ENCODE results near the gene NR1H2. TPM values are rescaled to one million over a fixed set of nuclear protein-coding genes. Genes with fewer than 3 reads are reported as not detected.
"Not testable (repeated sequence)": the region's sequence is repeated elsewhere in the genome, so short reads cannot be mapped to it uniquely, and the experiment has no call there.

NR1H2 gene
- total RNA-seq, 2 experiments from 2014 or later = 79.7 to 86.2 TPM

DNA sequence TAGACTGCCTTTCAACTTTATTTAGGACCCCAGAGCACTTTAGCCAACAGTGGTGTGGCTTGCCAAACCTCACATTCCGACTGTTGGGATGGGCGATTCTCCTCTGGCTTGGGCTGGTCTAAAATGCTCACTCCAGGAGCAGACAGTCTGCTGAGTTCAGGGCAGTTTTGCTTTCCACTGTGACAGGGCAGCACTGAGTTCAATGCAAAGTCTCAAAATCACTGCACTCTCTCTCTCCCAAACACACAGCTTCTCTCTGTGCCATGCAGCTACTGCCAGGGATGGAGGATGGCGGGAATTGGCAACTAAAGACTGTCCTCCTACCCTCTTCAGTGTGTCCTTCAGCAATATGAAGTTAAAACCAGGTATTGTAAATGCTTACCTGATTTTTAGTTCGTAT, 24.0 kb upstream of the NR1H2 start:
- ChIA-PET POLR2A (no interaction called here), CTCF (interaction anchor here (1.5 kb wide), 1 partner anchor 13 kb away, joined by 5 read pairs; no protein-coding TSS in a partner anchor)
- Mint-ChIP-seq H3K9me3 (no peaks in the 10 kb centered on the region), H3K27ac (no peak overlapping the region), H3K36me3 (ENCODE audit: low read depth) (no peaks in the 10 kb centered on the region), H3K4me3 (no peak overlapping the region), H3K27me3 (no peaks in the 10 kb centered on the region), H3K4me1 (peaks cover 15% of the 10 kb centered on the region)
- DNase-seq = no peak

DNA sequence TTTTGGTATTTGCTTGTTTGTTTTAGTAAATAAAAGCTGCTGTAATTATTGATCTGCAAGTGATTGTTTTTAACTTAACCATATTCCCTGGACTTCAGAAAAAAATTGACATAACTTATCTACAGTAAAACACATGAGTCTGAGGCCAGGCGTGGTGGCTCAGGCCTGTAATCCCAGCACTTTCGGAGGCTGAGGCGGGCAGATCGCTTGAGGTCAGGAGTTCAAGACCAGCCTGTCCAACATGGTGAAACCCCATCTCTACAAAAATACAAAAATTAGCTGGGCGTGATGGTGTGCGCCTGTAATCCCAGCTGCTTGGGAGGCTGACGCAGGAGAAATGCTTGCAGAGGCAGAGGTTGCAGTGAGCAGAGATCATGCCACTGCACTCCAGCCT, 22.8 kb upstream of the NR1H2 start:
- H3K9me3 Mint-ChIP-seq; H3K4me3 Mint-ChIP-seq; H3K27me3 Mint-ChIP-seq; DNase-seq; POLR2A ChIA-PET; H3K27ac Mint-ChIP-seq; H3K36me3 Mint-ChIP-seq (ENCODE audit: low read depth): not testable (repeated sequence)
- peaks cover 11% of the 10 kb centered on the region for H3K4me1 Mint-ChIP-seq
- CTCF ChIA-PET = interaction anchor here (1.0 kb wide), 2 partner anchors 24 to 62 kb away, joined by 3 read pairs; partner anchors contain the start of gene KCNC3

DNA sequence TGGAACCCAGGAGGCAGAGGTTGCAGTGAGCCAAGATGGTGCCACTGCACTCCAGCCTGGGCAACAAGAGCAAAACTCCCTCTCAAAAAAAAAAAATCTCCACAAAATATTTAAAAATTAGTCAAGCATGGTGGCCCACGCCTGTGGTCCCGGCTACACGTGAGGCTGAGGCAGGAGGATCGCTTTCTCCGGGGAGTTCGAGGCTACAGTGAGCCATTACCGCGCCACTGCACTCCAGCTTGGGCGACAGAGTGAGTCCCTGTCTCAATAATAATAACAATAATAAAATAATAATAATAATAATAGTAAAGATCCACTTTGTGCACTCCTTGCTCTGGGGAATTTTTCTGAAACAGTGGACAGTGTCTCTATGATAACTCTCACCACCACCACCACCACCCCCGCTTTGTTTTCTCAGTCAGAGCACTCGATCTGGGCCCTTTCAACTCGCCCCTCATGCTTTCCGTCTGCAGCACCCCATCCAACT, 19.5 kb upstream of the NR1H2 start:
- POLR2A ChIA-PET = interaction anchor here (1.1 to 3.2 kb wide), 16 partner anchors 9 to 448 kb away, joined by 3 to 30 read pairs (median 8); partner anchors contain the start of genes JOSD2, KCNC3, NAPSA and NR1H2
- CTCF ChIA-PET = interaction anchor here (0.6 to 2.4 kb wide), 23 partner anchors 9 to 427 kb away, joined by 3 to 21 read pairs (median 6); partner anchors contain the start of genes JOSD2, KCNC3, NAPSA and NR1H2
- Mint-ChIP-seq H3K27ac (peak overlapping the region; percentile 94), H3K4me1 (peaks cover 37% of the 10 kb centered on the region), H3K36me3 (ENCODE audit: low read depth) (peaks cover 26% of the 10 kb centered on the region), H3K9me3 (peaks cover 7% of the 10 kb centered on the region), H3K27me3 (no peaks in the 10 kb centered on the region), H3K4me3 (peak overlapping the region; percentile 86)
- no peak for DNase-seq

DNA sequence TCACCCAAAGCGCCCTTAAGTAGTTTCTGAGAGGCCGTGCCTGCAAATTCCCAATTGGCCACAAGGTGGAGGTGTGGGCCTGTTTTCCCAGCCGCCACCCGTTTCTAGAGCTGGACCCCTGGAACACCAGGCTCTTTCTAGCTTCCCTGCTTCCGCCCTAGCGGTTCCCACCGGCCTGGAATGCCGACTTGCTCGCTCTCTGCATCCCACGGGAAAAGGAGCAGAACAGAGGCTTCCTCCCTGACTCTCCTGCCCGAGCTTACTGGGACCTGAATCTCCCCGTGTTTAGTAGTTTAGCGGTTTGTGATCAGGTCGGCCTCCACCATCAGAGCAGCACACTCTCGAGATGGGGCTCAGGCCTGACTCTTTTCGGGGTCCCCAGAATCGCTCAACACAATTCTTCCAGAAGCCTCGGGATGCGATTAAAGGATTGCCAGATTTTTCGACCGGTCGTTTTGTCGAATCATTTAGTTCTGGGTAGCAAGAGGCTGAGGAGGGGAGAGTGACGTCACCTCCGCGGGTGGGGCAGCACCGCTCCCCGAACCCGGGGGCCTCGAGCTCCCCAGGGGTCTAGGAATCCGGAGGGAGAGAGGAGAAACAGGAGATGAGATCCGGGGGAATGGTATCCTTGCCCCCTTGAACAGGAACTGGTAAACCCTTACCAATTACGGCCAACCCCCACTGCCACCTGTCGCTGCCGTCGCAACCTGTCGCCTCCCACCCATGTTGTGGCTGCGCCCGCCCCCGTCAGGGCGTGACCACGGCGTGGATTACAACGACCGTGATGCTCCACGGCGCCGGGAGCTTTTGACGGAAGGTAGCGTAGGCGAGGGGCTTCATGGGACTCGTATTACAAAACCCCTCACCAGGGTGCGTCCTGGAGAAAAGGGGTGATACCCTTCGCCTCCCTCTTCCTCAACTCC, 18.8 kb upstream of the NR1H2 start:
- peaks cover 44% of the 10 kb centered on the region for H3K4me1 Mint-ChIP-seq
- peak overlapping the region; percentile 86 for H3K4me3 Mint-ChIP-seq
- peak overlapping the region; percentile 94 for H3K27ac Mint-ChIP-seq
- peak; percentile 89 for DNase-seq
- ChIA-PET CTCF (interaction anchor here (0.6 to 2.4 kb wide), 24 partner anchors 9 to 426 kb away, joined by 3 to 21 read pairs (median 6); partner anchors contain the start of genes JOSD2, KCNC3, NAPSA and NR1H2), POLR2A (interaction anchor here (0.7 to 3.2 kb wide), 21 partner anchors 8 to 448 kb away, joined by 3 to 30 read pairs (median 6); partner anchors contain the start of genes JOSD2, KCNC3, NAPSA and NR1H2)
- H3K36me3 Mint-ChIP-seq (ENCODE audit: low read depth) = peaks cover 28% of the 10 kb centered on the region
- H3K27me3 Mint-ChIP-seq = no peaks in the 10 kb centered on the region
- H3K9me3 Mint-ChIP-seq = peaks cover 7% of the 10 kb centered on the region

DNA sequence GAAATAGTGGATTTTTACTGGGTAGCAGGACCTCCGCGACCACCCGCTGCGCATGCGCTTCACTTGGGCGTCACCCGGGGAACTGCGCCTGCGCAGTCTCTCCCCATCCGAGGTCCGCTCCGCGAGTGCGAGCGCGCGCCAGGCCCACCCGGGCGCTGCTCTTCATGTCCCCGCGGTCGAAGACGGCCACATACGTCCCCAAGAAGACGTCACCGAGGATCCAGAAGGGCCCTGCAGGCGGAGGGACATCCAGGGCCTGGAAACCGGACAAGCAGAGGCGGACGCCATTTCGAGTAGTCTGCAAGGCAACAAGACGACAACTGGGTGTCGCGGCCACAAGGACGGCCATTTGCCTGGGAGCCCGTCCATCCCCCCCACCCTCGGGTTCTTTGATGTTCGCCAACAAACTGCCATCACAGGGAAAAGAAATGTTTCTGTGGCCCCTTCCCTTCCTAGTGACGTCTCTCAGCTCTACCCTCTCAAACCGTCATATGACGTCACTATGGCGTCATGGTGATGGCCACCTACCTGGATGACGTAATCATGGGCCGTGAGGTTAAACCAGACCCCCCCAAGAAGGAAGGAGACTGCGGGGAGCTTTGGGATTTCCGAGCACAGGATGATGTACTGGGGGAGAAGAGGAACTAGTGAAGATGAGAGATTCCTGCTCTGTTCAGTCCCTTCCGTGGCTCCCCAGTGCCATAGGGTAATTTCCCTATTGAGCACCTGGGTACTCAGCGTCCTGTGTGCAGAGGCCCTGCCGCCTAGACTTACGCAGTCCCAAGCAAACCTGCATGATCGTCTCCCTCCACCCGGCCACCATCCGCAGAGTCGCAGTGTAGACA, 17.6 kb upstream of the NR1H2 start:
- DNase-seq = peak; percentile 82
- POLR2A ChIA-PET = interaction anchor here (0.9 to 3.2 kb wide), 11 partner anchors 10 to 446 kb away, joined by 3 to 30 read pairs (median 11); partner anchors contain the start of genes JOSD2, KCNC3, NR1H2 and POLD1
- peak overlapping the region; percentile 94 for H3K27ac Mint-ChIP-seq
- peak overlapping the region; percentile 86 for H3K4me3 Mint-ChIP-seq
- peaks cover 56% of the 10 kb centered on the region for H3K4me1 Mint-ChIP-seq
- peaks cover 7% of the 10 kb centered on the region for H3K9me3 Mint-ChIP-seq
- CTCF ChIA-PET = interaction anchor here (1.8 to 2.4 kb wide), 6 partner anchors 11 to 198 kb away, joined by 7 to 21 read pairs (median 16); partner anchors contain the start of genes KCNC3, NR1H2 and POLD1
- no peaks in the 10 kb centered on the region for H3K27me3 Mint-ChIP-seq
- H3K36me3 Mint-ChIP-seq (ENCODE audit: low read depth) = peaks cover 28% of the 10 kb centered on the region

DNA sequence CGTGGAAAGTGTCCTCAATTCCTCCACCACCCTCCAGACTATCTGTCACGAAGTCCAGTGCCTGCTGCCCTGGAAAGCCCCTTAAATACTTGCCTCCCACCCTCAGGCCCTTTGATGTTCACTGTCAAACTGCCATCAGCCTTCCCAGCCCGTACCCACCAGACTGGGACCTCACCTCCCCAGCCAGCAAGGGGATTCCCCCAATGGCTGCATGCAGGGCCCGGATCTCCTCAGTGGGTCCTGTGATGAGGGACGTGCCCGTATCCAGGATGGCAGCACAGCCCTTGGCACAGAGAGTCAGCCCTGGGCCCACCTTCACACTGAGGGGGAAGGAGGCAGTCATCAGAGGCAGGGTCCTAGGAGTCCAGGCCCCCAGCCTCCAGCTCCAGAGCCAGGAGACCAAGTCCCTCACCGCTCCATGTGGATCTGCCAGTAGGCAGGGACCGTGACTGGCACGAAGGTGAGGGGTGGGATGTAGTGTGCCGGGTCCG, 16.9 kb upstream of the NR1H2 start:
- CTCF ChIA-PET = interaction anchor here (1.0 to 2.4 kb wide), 2 partner anchors 9 to 10 kb away, joined by 3 to 21 read pairs; no protein-coding TSS in a partner anchor
- DNase-seq = no peak
- Mint-ChIP-seq H3K27ac (peak overlapping the region; percentile 94), H3K9me3 (peaks cover 7% of the 10 kb centered on the region), H3K4me3 (peak overlapping the region; percentile 86), H3K36me3 (ENCODE audit: low read depth) (peaks cover 28% of the 10 kb centered on the region), H3K27me3 (no peaks in the 10 kb centered on the region), H3K4me1 (peaks cover 60% of the 10 kb centered on the region)
- POLR2A ChIA-PET = interaction anchor here (0.9 to 3.2 kb wide), 5 partner anchors 9 to 152 kb away, joined by 3 to 30 read pairs (median 12); partner anchors contain the start of genes JOSD2 and POLD1

DNA sequence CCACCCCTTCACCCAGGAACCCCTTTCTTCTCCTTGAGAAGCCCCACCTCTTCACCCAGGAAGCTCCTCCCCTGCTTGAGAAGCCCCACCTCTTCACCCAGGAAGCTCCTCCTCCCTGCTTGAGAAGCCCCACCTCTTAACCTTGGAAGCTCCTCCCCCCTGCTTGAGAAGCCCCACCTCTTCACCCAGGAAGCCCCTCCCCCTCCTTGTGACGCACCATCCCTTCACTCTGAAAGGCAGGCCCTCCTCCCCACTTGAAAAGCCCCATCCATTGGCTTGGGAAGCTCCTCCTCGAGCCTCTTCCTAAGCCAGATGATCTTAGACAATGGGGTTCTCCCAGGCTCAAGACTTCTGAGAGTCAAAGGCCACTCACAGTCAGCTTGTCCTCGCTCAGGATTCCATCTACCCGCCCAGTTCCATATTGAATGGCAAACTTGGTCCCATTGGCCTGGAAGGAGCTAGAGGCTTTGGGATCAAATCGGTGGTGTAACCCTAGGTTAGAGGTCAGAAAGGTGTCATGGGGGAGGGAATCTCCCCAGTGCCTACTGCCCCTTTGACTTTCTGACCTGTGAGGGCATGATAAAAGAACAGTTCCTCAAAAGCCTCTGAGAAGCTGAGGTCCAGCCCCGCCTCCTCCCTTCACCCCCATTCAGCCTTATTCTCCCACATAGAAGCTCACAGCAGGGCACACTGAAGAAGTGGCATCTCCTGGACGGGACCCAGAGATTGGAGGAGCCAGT, 14.8 kb upstream of the NR1H2 start:
- H3K4me3 Mint-ChIP-seq = no peak overlapping the region
- H3K36me3 Mint-ChIP-seq (ENCODE audit: low read depth) = peaks cover 28% of the 10 kb centered on the region
- ChIA-PET CTCF (interaction anchor here (0.9 to 1.7 kb wide), 3 partner anchors 15 to 149 kb away, joined by 3 to 5 read pairs (median 3); partner anchors contain the start of genes JOSD2 and NR1H2), POLR2A (interaction anchor here (1.5 to 2.3 kb wide), 2 partner anchors 15 to 23 kb away, joined by 5 to 8 read pairs; partner anchors contain the start of genes NR1H2 and POLD1)
- H3K9me3 Mint-ChIP-seq = peaks cover 7% of the 10 kb centered on the region
- DNase-seq = peak; percentile 39
- peak overlapping the region; percentile 91 for H3K27ac Mint-ChIP-seq
- H3K4me1 Mint-ChIP-seq = peaks cover 79% of the 10 kb centered on the region
- H3K27me3 Mint-ChIP-seq = no peaks in the 10 kb centered on the region

DNA sequence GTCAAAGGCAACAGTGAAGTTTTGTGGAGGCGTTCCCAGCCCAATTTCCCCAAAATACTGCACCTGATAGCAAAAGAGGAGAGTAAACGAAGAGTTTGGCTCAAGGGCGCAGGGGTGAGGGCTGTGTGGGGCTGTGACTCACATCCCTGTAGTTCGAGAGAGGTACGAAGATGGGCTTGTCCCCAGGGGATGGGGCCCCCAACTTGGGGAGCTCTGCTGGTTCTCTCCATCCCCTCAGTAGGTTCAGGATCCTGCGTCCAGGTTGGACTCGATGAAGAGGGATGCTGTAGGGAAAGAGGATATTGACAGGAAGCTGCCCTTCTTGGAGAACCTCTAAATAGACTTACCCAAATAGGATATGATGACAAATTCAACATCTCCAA, 14.2 kb upstream of the NR1H2 start:
- Mint-ChIP-seq H3K4me3 (no peak overlapping the region), H3K9me3 (peaks cover 7% of the 10 kb centered on the region), H3K27me3 (no peaks in the 10 kb centered on the region), H3K27ac (peak overlapping the region; percentile 91), H3K4me1 (peaks cover 77% of the 10 kb centered on the region), H3K36me3 (ENCODE audit: low read depth) (peaks cover 28% of the 10 kb centered on the region)
- no peak for DNase-seq
- ChIA-PET CTCF (interaction anchor here (1.1 to 1.8 kb wide), 2 partner anchors 53 to 98 kb away, joined by 3 to 4 read pairs; no protein-coding TSS in a partner anchor), POLR2A (interaction anchor here (1.5 to 2.3 kb wide), 3 partner anchors 14 to 23 kb away, joined by 5 to 8 read pairs (median 5); partner anchors contain the start of genes NR1H2 and POLD1)

DNA sequence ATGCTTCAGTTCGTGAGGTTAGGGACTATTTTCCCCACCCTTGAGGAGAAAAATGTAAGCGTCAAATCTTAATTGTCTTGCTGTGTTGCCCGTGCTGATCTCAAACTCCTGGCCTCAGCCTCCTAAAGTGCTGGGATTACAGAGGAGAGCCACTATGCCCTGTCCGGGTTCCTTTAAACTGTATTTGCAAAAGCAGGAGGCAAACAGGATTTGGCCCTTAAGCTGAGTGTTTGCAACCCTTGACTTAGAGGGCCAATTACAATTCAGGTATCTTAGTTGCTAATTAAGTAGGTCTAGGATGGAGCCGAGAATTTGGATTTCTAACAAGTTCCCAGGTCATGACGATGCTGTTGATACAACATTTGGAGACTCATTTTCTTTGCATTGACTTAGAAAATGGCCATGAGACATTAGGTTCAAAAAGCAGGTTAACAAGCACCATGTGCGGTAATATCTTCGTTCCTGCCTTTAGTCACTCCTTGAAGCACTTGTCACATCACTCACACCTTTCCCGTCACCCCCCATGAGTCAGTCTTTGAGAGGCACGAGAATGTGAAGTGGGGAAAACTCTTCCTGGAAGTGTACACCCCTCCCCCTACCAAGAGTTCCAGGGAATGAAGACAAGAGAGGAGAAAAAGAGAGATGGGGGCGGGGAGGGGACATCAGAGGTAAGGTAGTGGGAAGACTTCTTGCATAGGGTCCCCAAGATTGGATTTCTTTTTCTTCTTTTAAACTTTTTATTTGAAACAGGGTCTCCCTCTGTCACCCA, 13.4 kb upstream of the NR1H2 start:
- peak overlapping the region; percentile 91 for H3K27ac Mint-ChIP-seq
- H3K36me3 Mint-ChIP-seq (ENCODE audit: low read depth) = peaks cover 28% of the 10 kb centered on the region
- H3K9me3 Mint-ChIP-seq = peaks cover 7% of the 10 kb centered on the region
- no peaks in the 10 kb centered on the region for H3K27me3 Mint-ChIP-seq
- H3K4me3 Mint-ChIP-seq = no peak overlapping the region
- POLR2A ChIA-PET = interaction anchor here (1.5 to 2.3 kb wide), 2 partner anchors 13 to 22 kb away, joined by 5 to 8 read pairs; partner anchors contain the start of gene NR1H2
- CTCF ChIA-PET = interaction anchor here (1.1 to 1.8 kb wide), 2 partner anchors 52 to 97 kb away, joined by 3 to 4 read pairs; no protein-coding TSS in a partner anchor
- peaks cover 82% of the 10 kb centered on the region for H3K4me1 Mint-ChIP-seq
- DNase-seq = no peak

DNA sequence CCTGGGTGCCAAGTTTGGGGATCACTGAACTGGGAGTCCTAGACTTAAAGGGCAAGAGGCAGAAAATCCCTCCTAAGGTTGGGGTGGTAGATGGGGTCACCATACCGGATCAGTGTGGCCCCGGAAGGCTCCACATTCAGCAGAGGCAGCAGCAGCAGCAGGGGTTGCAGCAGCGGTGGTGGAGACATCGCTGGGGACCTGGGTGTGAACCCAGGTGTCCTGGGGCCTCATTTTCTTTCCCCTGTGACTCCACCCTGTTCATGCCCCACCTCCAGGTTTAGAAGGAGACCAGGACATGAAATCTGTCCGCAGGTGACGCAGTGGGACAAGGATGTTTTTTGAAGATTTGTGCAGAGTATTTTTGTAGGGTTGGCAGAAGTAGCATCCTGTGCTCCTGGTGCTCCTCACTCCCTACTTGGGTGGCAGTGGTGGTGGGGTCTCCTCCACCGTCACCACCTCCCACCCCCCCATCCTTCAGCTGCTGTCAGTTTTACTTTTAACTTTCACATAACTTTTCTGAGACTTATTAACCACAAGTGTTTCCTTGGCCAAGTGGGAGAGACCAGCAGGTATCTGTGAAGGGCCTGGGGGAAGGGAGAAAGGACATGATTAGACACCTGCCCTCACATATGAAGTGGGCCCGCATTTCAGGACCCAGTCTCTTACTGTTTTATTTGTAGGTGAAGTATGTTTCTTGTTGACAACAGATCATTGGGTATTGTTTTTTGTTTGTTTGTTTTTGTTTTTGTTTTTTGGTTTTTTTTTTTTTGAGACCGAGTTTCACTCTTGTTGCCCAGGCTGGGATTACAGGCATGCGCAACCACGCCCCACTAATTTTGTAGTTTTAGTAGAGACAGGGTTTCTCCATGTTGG, 10.6 kb upstream of the NR1H2 start, which contains the start of gene NAPSA:
NAPSA (minus strand) TSS at position 206 of the 873 bp plus-strand sequence; CDS start at position 188, 18 bp downstream.
- no peaks in the 10 kb centered on the region for H3K27me3 Mint-ChIP-seq
- ChIA-PET POLR2A (interaction anchor here (1.0 to 1.6 kb wide), 2 partner anchors 9 to 10 kb away, joined by 3 to 4 read pairs; partner anchors contain the start of gene NR1H2), CTCF (interaction anchor here (2.1 kb wide), 1 partner anchor 8 kb away, joined by 9 read pairs; no protein-coding TSS in a partner anchor)
- H3K4me3 Mint-ChIP-seq = peak within 1 kb of the TSS; percentile 41
- H3K36me3 Mint-ChIP-seq (ENCODE audit: low read depth) = peaks cover 9% of the 10 kb centered on the region
- no peak for DNase-seq
- peaks cover 5% of the 10 kb centered on the region for H3K9me3 Mint-ChIP-seq
- peaks cover 72% of the 10 kb centered on the region for H3K4me1 Mint-ChIP-seq
- H3K27ac Mint-ChIP-seq = peak within 1 kb of the TSS; percentile 80

Data from activated CD4-positive, alpha-beta memory T cell treated with anti-CD3 and anti-CD28 coated beads, Interleukin-2, amount 10 ng/mL, durations not matched to agents 7 days and 5 days (primary cell).